ENCODE data around the gene GAB2. TPM values are rescaled to one million over a fixed set of nuclear protein-coding genes. Genes with fewer than 3 reads are reported as not detected.

The GAB2 gene
- total and polyA plus RNA-seq, 12 donors: 2.4 to 22.4 (median 16.2) TPM

DNA sequence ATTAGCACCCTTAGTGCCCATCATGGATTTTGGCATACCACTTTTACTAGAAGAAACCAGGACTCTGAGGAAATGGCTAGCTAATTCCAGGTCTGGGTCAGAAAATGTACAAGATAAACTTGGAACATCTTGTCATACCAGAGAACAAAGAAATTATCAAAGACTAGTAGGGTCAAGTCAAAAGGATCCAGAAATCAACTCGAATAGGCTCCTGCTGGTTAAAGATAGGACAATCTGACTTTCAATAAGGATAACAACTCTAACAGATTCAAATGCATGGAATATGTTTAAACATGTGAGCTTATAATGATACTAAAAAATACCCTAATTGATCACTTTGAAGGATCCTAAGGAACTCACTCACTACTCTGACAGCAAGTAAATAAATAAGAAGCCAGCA lies 18.9 kb downstream of the GAB2 start:
- 81 to 90% (median 83%) methylated on average over 1 of the region's 1 CpG for WGBS, 4 donors
- intact Hi-C loops (cut with DNase I): no loop called here
- Histone ChIP-seq H3K27ac (no peak overlapping the region), H3K36me3 (replicated peaks in 1 of 2) (no peaks in the 10 kb centered on the region), H3K9me3 (replicated peaks in 1 of 3) (no peaks in the 10 kb centered on the region), H3K4me1 (replicated peaks in 1 of 2) (peaks cover 0 to 23% of the 10 kb centered on the region in 2 donors), H3K27me3 (no peaks in the 10 kb centered on the region), H3K4me3 (no peak overlapping the region)
- TF ChIP-seq, protein P1, sequence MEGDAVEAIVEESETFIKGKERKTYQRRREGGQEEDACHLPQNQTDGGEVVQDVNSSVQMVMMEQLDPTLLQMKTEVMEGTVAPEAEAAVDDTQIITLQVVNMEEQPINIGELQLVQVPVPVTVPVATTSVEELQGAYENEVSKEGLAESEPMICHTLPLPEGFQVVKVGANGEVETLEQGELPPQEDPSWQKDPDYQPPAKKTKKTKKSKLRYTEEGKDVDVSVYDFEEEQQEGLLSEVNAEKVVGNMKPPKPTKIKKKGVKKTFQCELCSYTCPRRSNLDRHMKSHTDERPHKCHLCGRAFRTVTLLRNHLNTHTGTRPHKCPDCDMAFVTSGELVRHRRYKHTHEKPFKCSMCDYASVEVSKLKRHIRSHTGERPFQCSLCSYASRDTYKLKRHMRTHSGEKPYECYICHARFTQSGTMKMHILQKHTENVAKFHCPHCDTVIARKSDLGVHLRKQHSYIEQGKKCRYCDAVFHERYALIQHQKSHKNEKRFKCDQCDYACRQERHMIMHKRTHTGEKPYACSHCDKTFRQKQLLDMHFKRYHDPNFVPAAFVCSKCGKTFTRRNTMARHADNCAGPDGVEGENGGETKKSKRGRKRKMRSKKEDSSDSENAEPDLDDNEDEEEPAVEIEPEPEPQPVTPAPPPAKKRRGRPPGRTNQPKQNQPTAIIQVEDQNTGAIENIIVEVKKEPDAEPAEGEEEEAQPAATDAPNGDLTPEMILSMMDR (IDR thresholded peaks at IDR 0.05): no peak
- TF ChIP-seq POLR2A (IDR thresholded peaks at IDR 0.05): no peak
- no peak for DNase-seq

DNA sequence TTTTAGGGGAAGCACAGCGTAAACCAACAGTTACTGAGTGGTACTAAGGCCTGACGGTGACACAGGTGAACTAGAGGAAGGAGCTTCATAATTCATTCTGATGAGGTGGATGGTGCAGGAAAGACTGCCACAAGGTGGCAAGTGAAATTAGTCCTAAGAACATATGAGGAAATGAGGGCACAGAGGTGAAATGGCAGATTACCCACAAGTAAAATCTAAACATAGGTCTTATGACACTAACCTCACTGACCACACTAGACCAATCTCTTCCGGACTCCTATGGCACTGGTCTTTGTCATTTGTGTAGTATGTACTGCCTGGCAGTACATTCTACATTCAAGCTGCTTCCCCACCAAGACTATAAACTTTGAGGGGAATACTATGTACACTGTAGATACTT lies 20.2 kb downstream of the GAB2 start:
- TF ChIP-seq POLR2A (IDR thresholded peaks at IDR 0.05): no peak
- TF ChIP-seq, protein P1 (IDR thresholded peaks at IDR 0.05): no peak
- Histone ChIP-seq H3K27ac (no peak overlapping the region), H3K4me1 (replicated peaks in 1 of 2) (peaks cover 0 to 28% of the 10 kb centered on the region in 2 donors), H3K27me3 (no peaks in the 10 kb centered on the region), H3K4me3 (no peak overlapping the region), H3K36me3 (replicated peaks in 1 of 2) (no peaks in the 10 kb centered on the region), H3K9me3 (replicated peaks in 1 of 3) (no peaks in the 10 kb centered on the region)
- intact Hi-C loops (cut with DNase I): no loop called here
- WGBS, 4 donors: 78 to 98% (median 86%) methylated on average over 3 of the region's 3 CpGs
- DNase-seq: no peak

GRCh38 chr11:78395597-78395996 lies 22.0 kb downstream of the GAB2 start:
- intact Hi-C loops (cut with DNase I): no loop called here
- H3K4me1 ChIP-seq (replicated peaks in 1 of 2): peaks cover 6 to 24% of the 10 kb centered on the region in 2 donors
- H3K36me3 ChIP-seq (replicated peaks in 1 of 2): no peaks in the 10 kb centered on the region
- no peaks in the 10 kb centered on the region for H3K27me3 ChIP-seq
- DNase-seq: no peak
- WGBS, 4 donors: 92 to 100% (median 97%) methylated on average over 1 of the region's 1 CpG
- H3K9me3 ChIP-seq (replicated peaks in 1 of 3): no peaks in the 10 kb centered on the region
- no peak overlapping the region for H3K27ac ChIP-seq
- H3K4me3 ChIP-seq: no peak overlapping the region
- TF ChIP-seq, protein P1 (IDR thresholded peaks at IDR 0.05): no peak
- TF ChIP-seq POLR2A (IDR thresholded peaks at IDR 0.05): no peak

DNA sequence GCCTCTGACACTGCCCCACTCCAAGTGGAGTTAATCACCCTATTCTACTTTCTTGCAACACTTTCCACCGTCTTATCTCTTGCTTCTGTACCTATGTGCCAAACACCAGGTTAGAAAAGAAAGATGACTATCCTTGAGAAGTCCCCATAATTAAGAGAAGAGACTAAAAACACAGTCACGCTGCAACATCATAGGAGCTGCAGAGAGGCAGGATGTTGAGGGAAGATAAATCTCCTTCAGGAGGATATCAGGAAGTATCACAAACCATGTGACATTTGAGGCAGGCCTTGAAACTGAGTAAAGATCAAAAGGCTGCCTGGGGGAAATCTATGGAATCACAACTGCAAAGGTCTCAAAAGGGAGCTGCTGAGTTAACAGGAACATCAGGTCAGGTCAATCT lies 24.8 kb downstream of the GAB2 start:
- Histone ChIP-seq H3K9me3 (replicated peaks in 1 of 3) (no peaks in the 10 kb centered on the region), H3K36me3 (replicated peaks in 1 of 2) (no peaks in the 10 kb centered on the region), H3K4me3 (no peak overlapping the region), H3K4me1 (replicated peaks in 1 of 2) (peaks cover 6 to 16% of the 10 kb centered on the region in 2 donors), H3K27me3 (no peaks in the 10 kb centered on the region), H3K27ac (no peak overlapping the region)
- WGBS, 4 donors: 9 to 29% (median 16%) methylated on average over 2 of the region's 2 CpGs
- no peak for DNase-seq
- TF ChIP-seq POLR2A (IDR thresholded peaks at IDR 0.05): no peak
- TF ChIP-seq, protein P1 (IDR thresholded peaks at IDR 0.05): no peak
- intact Hi-C loops (cut with DNase I): no loop called here

All from adrenal gland (tissue), 12 donors.